MM.1S (cell line): ENCODE data around the gene TTLL1.
A peak's percentile ranks its signal among the peaks of the same experiment; 100 is the strongest.

Experiments used
- DNase-seq: peaks from one replicate; pipeline ENCODE4 v3.0.0-alpha.2; 2015
- H2AFZ ChIP-seq: fragments of 300-600 bp; sonication (generic); 2 replicates; pipeline ENCODE4 v1.6.0; 2016; ENCODE audit warnings: antibody characterized with exemption, low read length
- H3F3A ChIP-seq: fragments of 300-600 bp; sonication (generic); 2 replicates; pipeline ENCODE4 v1.6.1; 2016; ENCODE audit warnings: mild to moderate bottlenecking, antibody characterized with exemption, low read length, moderate library complexity, mixed read lengths; ENCODE audit not compliant: insufficient read depth
- H3K27ac ChIP-seq: fragments of 300-600 bp; sonication (generic); 2 replicates; pipeline ENCODE4 v1.5.1; 2016; ENCODE audit warnings: mild to moderate bottlenecking, low read length
- H3K27me3 ChIP-seq: fragments of 300-600 bp; sonication (generic); replicated peaks from 2 replicates; pipeline ENCODE4 v1.6.0; 2016; ENCODE audit warnings: low read length; ENCODE audit not compliant: insufficient read depth
- H3K36me3 ChIP-seq: fragments of 300-600 bp; sonication (generic); replicated peaks from 2 replicates; pipeline ENCODE4 v1.6.1; 2016; ENCODE audit warnings: mild to moderate bottlenecking, low read length, mixed read lengths; ENCODE audit not compliant: insufficient read depth
- H3K4me1 ChIP-seq: fragments of 300-600 bp; sonication (generic); 2 replicates; pipeline ENCODE4 v1.6.1; 2016; ENCODE audit warnings: low read length, mixed read lengths
- H3K4me2 ChIP-seq: fragments of 300-600 bp; sonication (generic); 2 replicates; pipeline ENCODE4 v1.6.0; 2016; ENCODE audit warnings: low read depth, low read length
- H3K4me3 ChIP-seq: fragments of 300-600 bp; sonication (generic); 2 replicates; pipeline ENCODE4 v1.5.1; 2016; ENCODE audit warnings: low read length, mixed read lengths
- H3K79me2 ChIP-seq: fragments of 300-600 bp; sonication (generic); 2 replicates; pipeline ENCODE4 v1.6.1; 2016; ENCODE audit warnings: mixed run types, low read length, mixed read lengths
- H3K9ac ChIP-seq: fragments of 300-600 bp; sonication (generic); 2 replicates; pipeline ENCODE4 v1.6.1; 2016; ENCODE audit warnings: low read length, mixed read lengths
- H3K9me2 ChIP-seq: fragments of 300-600 bp; sonication (generic); replicated peaks from 2 replicates; pipeline ENCODE4 v1.6.1; 2016; ENCODE audit warnings: mild to moderate bottlenecking, low read length, mixed read lengths; ENCODE audit not compliant: insufficient read depth
- H3K9me3 ChIP-seq: fragments of 300-600 bp; sonication (generic); replicated peaks from 2 replicates; pipeline ENCODE4 v1.6.1; 2016; ENCODE audit warnings: mild to moderate bottlenecking, low read length, mixed read lengths; ENCODE audit not compliant: insufficient read depth
- H4K20me1 ChIP-seq: fragments of 300-600 bp; sonication (generic); 2 replicates; pipeline ENCODE4 v1.6.1; 2016; ENCODE audit warnings: mild to moderate bottlenecking, low read length, moderate library complexity, mixed read lengths; ENCODE audit not compliant: insufficient read depth
- CTCF ChIP-seq: fragments of 300-600 bp; sonication (generic); IDR thresholded peaks from 2 replicates; pipeline ENCODE4 v1.5.1; 2016; ENCODE audit warnings: antibody characterized with exemption, low read length, mixed read lengths
- EZH2 ChIP-seq: fragments of 300-600 bp; sonication (generic); optimal IDR thresholded peaks from 2 replicates; pipeline ENCODE3; 2017; ENCODE audit warnings: low read depth, mild to moderate bottlenecking, antibody characterized with exemption, low read length, mixed read lengths
- EZH2phosphoT487 ChIP-seq: fragments of 300-600 bp; sonication (generic); IDR thresholded peaks from 2 replicates; pipeline ENCODE4 v1.6.1; 2018; ENCODE audit warnings: antibody characterized with exemption, low read length

TTLL1 gene

GRCh38 chr22:43013355-43014315, 75.6 kb downstream of the TTLL1 start:
- no peak for DNase-seq
- H3K4me2 ChIP-seq = peak overlapping the region; percentile 86; the same call in 1 of the 2 replicates
- H2AFZ ChIP-seq = no peak overlapping the region
- 0 out of 2 replicates have a peak, but pooled peaks cover 4% of the 10 kb centered on the region for H3K4me1 ChIP-seq
- no peak overlapping the region for H3K27ac ChIP-seq
- H3K9ac ChIP-seq = no peak overlapping the region
- TF ChIP-seq EZH2phosphoT487 (no peak), EZH2 (no peak), CTCF (no peak)
- no peaks in the 10 kb centered on the region for H4K20me1 ChIP-seq
- no peaks in the 10 kb centered on the region for H3K9me3 ChIP-seq
- H3K79me2 ChIP-seq = peaks cover 40% of the 10 kb centered on the region
- H3K4me3 ChIP-seq = peak overlapping the region; percentile 86
- no peaks in the 10 kb centered on the region for H3K9me2 ChIP-seq
- no peaks in the 10 kb centered on the region for H3K36me3 ChIP-seq
- no peaks in the 10 kb centered on the region; the same call in 1 of the 2 replicates for H3K27me3 ChIP-seq
- no peaks in the 10 kb centered on the region for H3F3A ChIP-seq

- 0 out of 2 replicates have a peak, but pooled peaks cover 4% of the 10 kb centered on the region for H3K4me1 ChIP-seq
- H3K9ac ChIP-seq = no peak overlapping the region
- H4K20me1 ChIP-seq = no peaks in the 10 kb centered on the region
- no peaks in the 10 kb centered on the region for H3K36me3 ChIP-seq
- no peaks in the 10 kb centered on the region for H3K9me3 ChIP-seq
- TF ChIP-seq CTCF (no peak), EZH2phosphoT487 (no peak), EZH2 (no peak)
- H3K79me2 ChIP-seq = peaks cover 47% of the 10 kb centered on the region
- no peak overlapping the region for H3K4me3 ChIP-seq
- no peak overlapping the region for H2AFZ ChIP-seq
- H3K9me2 ChIP-seq = no peaks in the 10 kb centered on the region
- H3F3A ChIP-seq = no peaks in the 10 kb centered on the region
- no peak overlapping the region for H3K4me2 ChIP-seq
- H3K27me3 ChIP-seq = no peaks in the 10 kb centered on the region; the same call in 1 of the 2 replicates
- H3K27ac ChIP-seq = no peak overlapping the region
- no peak for DNase-seq
Observed at GRCh38 chr22:43012390-43012789, 76.8 kb downstream of the TTLL1 start.

- H3K27me3 ChIP-seq = no peaks in the 10 kb centered on the region; the same call in 1 of the 2 replicates
- no peaks in the 10 kb centered on the region for H3K9me2 ChIP-seq
- H2AFZ ChIP-seq = no peak overlapping the region
- no peak overlapping the region for H3K4me2 ChIP-seq
- no peak overlapping the region for H3K27ac ChIP-seq
- H3K4me3 ChIP-seq = no peak overlapping the region
- no peaks in the 10 kb centered on the region for H3F3A ChIP-seq
- H4K20me1 ChIP-seq = no peaks in the 10 kb centered on the region
- H3K36me3 ChIP-seq = no peaks in the 10 kb centered on the region
- 0 out of 2 replicates have a peak, but pooled peaks cover 4% of the 10 kb centered on the region for H3K4me1 ChIP-seq
- H3K9me3 ChIP-seq = no peaks in the 10 kb centered on the region
- no peak for TF ChIP-seq EZH2
- TF ChIP-seq CTCF = no peak
- TF ChIP-seq EZH2phosphoT487 = no peak
- peaks cover 51% of the 10 kb centered on the region for H3K79me2 ChIP-seq
- no peak overlapping the region for H3K9ac ChIP-seq
- DNase-seq = no peak
Observed at GRCh38 chr22:43011079-43011478, 78.1 kb downstream of the TTLL1 start.
